Neural progenitor cell (in vitro differentiated cells): Measurements from ENCODE around the gene CSDE1. TPM values are rescaled to one million over a fixed set of nuclear protein-coding genes. Genes with fewer than 3 reads are reported as not detected.

Source experiments
- DNase-seq: peaks from one replicate; pipeline ENCODE4 v3.0.0-alpha.2; 2016; ENCODE audit warnings: low spot score
- H2AFZ ChIP-seq: fragments of 200-600 bp; sonication (generic); replicated peaks from 2 replicates; pipeline ENCODE4 v1.6.1; 2016; ENCODE audit warnings: antibody characterized with exemption
- H3F3A ChIP-seq: fragments of 200-600 bp; sonication (generic); 2 replicates; pipeline ENCODE4 v1.6.1; 2016; ENCODE audit warnings: antibody characterized with exemption, low read depth
- H3K27ac ChIP-seq: fragments of 200-600 bp; sonication (generic); 2 replicates; pipeline ENCODE4 v1.5.1; 2016; ENCODE audit warnings: mild to moderate bottlenecking
- H3K27me3 ChIP-seq: fragments of 200-600 bp; sonication (generic); 2 replicates; pipeline ENCODE4 v1.6.1; 2016; ENCODE audit warnings: mild to moderate bottlenecking, moderate library complexity
- H3K36me3 ChIP-seq: fragments of 200-600 bp; sonication (generic); 2 replicates; pipeline ENCODE4 v1.5.1; 2016
- H3K4me1 ChIP-seq: fragments of 200-600 bp; sonication (generic); 2 replicates; pipeline ENCODE4 v1.6.1; 2016; ENCODE audit warnings: mixed run types
- H3K4me2 ChIP-seq: fragments of 200-600 bp; sonication (generic); 2 replicates; pipeline ENCODE4 v1.6.1; 2016
- H3K4me3 ChIP-seq: fragments of 200-600 bp; sonication (generic); 2 replicates; pipeline ENCODE4 v1.5.1; 2016
- H3K79me2 ChIP-seq: fragments of 200-600 bp; sonication (generic); 2 replicates; pipeline ENCODE4 v1.6.1; 2016; ENCODE audit warnings: low read depth
- H3K9ac ChIP-seq: fragments of 200-600 bp; sonication (generic); 2 replicates; pipeline ENCODE4 v1.6.1; 2016
- H3K9me3 ChIP-seq: fragments of 200-600 bp; sonication (generic); 2 replicates; pipeline ENCODE4 v1.5.1; 2016; ENCODE audit warnings: low read depth
- H4K20me1 ChIP-seq: fragments of 200-600 bp; sonication (generic); 2 replicates; pipeline ENCODE4 v1.6.1; 2016; ENCODE audit warnings: low read depth
- H3K27ac Mint-ChIP-seq: 3 replicates; pipeline ENCODE4 v1.8.0; 2021; ENCODE audit warnings: mixed read lengths
- H3K27me3 Mint-ChIP-seq: 2 replicates; pipeline ENCODE4 v1.8.0; 2022; ENCODE audit warnings: low read depth, mild to moderate bottlenecking, inconsistent platforms, moderate library complexity, mixed read lengths; ENCODE audit not compliant: insufficient read depth
- H3K36me3 Mint-ChIP-seq: 3 replicates; pipeline ENCODE4 v1.8.0; 2021; ENCODE audit warnings: mixed read lengths
- H3K4me1 Mint-ChIP-seq: 3 replicates; pipeline ENCODE4 v1.8.0; 2021; ENCODE audit warnings: mixed read lengths
- H3K4me3 Mint-ChIP-seq: 3 replicates; pipeline ENCODE4 v1.8.0; 2021; ENCODE audit warnings: mild to moderate bottlenecking, moderate library complexity, mixed read lengths
- H3K9me3 Mint-ChIP-seq: 3 replicates; pipeline ENCODE4 v1.8.0; 2020; ENCODE audit warnings: mixed read lengths
- CTCF ChIP-seq: fragments of 200-600 bp; sonication (generic); IDR thresholded peaks from 2 replicates; pipeline ENCODE4 v1.5.1; 2017; ENCODE audit warnings: antibody characterized with exemption, mild to moderate bottlenecking
- EZH2 ChIP-seq: fragments of 200-600 bp; sonication (generic); IDR thresholded peaks from 2 replicates; pipeline ENCODE4 v1.6.1; 2017; ENCODE audit warnings: antibody characterized with exemption, mild to moderate bottlenecking, moderate library complexity
- EZH2phosphoT487 ChIP-seq: fragments of 200-600 bp; sonication (generic); IDR thresholded peaks from 2 replicates; pipeline ENCODE4 v1.6.1; 2017; ENCODE audit warnings: antibody characterized with exemption
- small RNA-seq: library from RNA; depleted of rRNA; stranded (forward); fragments of <200 nt; gene quantifications from one replicate; pipeline ENCODE3, GENCODE V24; 2015
- total RNA-seq: library from RNA; depleted of rRNA; stranded (reverse); fragments of >200 nt; gene quantifications from 2 replicates; pipeline ENCODE4 v1.2.3, GENCODE V29; 2015; ENCODE audit warnings: low replicate concordance

Gene CSDE1
- total RNA-seq, 1 donor from 2014 or later = 1,362 TPM

GRCh38 chr1:114668373-114668772, 89.4 kb downstream of the CSDE1 start:
- H3K27me3 ChIP-seq = peaks cover 60% of the 10 kb centered on the region
- Mint-ChIP-seq H3K36me3 (no peaks in the 10 kb centered on the region), H3K27me3 (peaks cover 13% of the 10 kb centered on the region), H3K9me3 (no peaks in the 10 kb centered on the region), H3K4me1 (peaks cover 4% of the 10 kb centered on the region), H3K27ac (no peak overlapping the region), H3K4me3 (peak overlapping the region; percentile 6)
- H3K27ac ChIP-seq = no peak overlapping the region
- H4K20me1 ChIP-seq = no peaks in the 10 kb centered on the region
- peaks cover 8% of the 10 kb centered on the region for H3F3A ChIP-seq
- no peak overlapping the region for H3K4me2 ChIP-seq
- no peaks in the 10 kb centered on the region for H3K4me1 ChIP-seq
- H3K4me3 ChIP-seq = no peak overlapping the region
- no peak overlapping the region for H2AFZ ChIP-seq
- TF ChIP-seq CTCF = no peak
- no peak for TF ChIP-seq EZH2phosphoT487
- no peak for TF ChIP-seq EZH2
- no peaks in the 10 kb centered on the region for H3K9me3 ChIP-seq
- no peak overlapping the region for H3K9ac ChIP-seq
- no peak for DNase-seq
- no peaks in the 10 kb centered on the region for H3K79me2 ChIP-seq
- no peaks in the 10 kb centered on the region for H3K36me3 ChIP-seq

- H3K27ac ChIP-seq = no peak overlapping the region
- TF ChIP-seq EZH2 = no peak
- TF ChIP-seq EZH2phosphoT487 = no peak
- TF ChIP-seq CTCF = no peak
- no peaks in the 10 kb centered on the region for H3K9me3 Mint-ChIP-seq
Measured at GRCh38 chr1:114666954-114667353, 90.8 kb downstream of the CSDE1 start.

More at GRCh38 chr1:114666954-114667353, 90.8 kb downstream of the CSDE1 start:
- peaks cover 46% of the 10 kb centered on the region for H3K27me3 ChIP-seq
- no peaks in the 10 kb centered on the region for H3K79me2 ChIP-seq
- H3K27me3 Mint-ChIP-seq = peaks cover 13% of the 10 kb centered on the region
- no peak overlapping the region for H3K4me2 ChIP-seq
- no peak overlapping the region for H3K9ac ChIP-seq
- H3K4me3 Mint-ChIP-seq = no peak overlapping the region
- H3K36me3 ChIP-seq = no peaks in the 10 kb centered on the region
- H3K9me3 ChIP-seq = no peaks in the 10 kb centered on the region
- H3F3A ChIP-seq = peaks cover 8% of the 10 kb centered on the region
- DNase-seq = no peak
- peaks cover 4% of the 10 kb centered on the region for H3K4me1 Mint-ChIP-seq
- H3K36me3 Mint-ChIP-seq = no peaks in the 10 kb centered on the region
- no peaks in the 10 kb centered on the region for H3K4me1 ChIP-seq
- H3K4me3 ChIP-seq = no peak overlapping the region
- no peak overlapping the region for H3K27ac Mint-ChIP-seq
- H4K20me1 ChIP-seq = no peaks in the 10 kb centered on the region
- no peak overlapping the region for H2AFZ ChIP-seq

Small RNAs within 50 kb of the gene (small RNA-seq; reads per million reads assigned to genes)
- not detected for gene RN7SL432P
- gene RNY1P13 = 0.14 reads per million

Other genes starting within 250 kb of the CSDE1 start
- gene TRIM33, start 246.8 kb downstream of the CSDE1 start, total RNA-seq = 64.8 and 75.4 TPM in 2 replicates
- 46.0 and 92.1 TPM in 2 replicates for gene BCAS2, start 176.4 kb downstream of the CSDE1 start, total RNA-seq
- gene DENND2C, start 87.9 kb downstream of the CSDE1 start, total RNA-seq = 0.62 and 0.73 TPM in 2 replicates
- not detected in 2 replicates for gene AMPD1, start 62.4 kb downstream of the CSDE1 start, total RNA-seq
- 111 and 169 TPM in 2 replicates for gene NRAS, start 41.2 kb downstream of the CSDE1 start, total RNA-seq
- 81.9 and 94.1 TPM in 2 replicates for gene SIKE1, start 22.7 kb upstream of the CSDE1 start, total RNA-seq
- 0.11 TPM in 1 of 2 replicates, not detected in the other for gene SYCP1, start 96.9 kb upstream of the CSDE1 start, total RNA-seq